ENCODE results near the gene PTK7.
"Not testable (repeated sequence)": the region's sequence is repeated elsewhere in the genome, so short reads cannot be mapped to it uniquely, and the experiment has no call there.

PTK7 gene

GRCh38 chr6:43119482-43119881, 43.4 kb downstream of the PTK7 start:
- DNase-seq (ENCODE audit: low spot score) = no peak

DNA sequence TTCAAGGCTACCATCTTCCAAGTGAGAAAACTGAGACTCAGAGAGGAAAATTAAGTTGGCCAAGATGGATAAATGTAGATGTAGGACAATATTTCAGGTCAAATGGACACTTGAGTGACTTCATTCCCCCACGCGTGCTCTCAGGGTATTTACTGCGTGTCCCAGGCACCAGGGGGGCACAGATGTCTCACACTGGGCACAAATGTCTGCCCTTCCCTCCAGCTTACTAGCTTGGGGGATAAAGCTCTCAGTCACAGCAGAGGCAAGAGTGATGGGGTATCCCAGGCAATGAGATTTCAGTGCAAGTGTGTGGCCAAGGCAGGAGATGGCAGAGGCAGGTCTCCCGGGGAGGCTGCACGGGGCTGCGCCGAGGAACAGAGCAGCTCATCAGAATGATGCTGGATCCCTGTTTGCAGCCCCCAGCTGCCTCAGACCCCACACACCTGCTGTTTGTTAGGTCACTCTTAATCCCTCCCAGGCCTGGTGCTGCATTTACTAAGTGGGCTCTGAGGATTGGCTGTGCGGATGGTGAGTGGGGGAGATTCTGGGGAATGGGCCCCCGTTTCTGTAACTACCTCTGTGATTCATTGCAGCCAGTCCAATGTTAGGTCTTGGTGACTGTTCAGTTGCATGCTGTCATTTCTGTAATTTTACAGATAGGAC, 44.1 kb downstream of the PTK7 start:
- DNase-seq (ENCODE audit: low spot score) = no peak

DNA sequence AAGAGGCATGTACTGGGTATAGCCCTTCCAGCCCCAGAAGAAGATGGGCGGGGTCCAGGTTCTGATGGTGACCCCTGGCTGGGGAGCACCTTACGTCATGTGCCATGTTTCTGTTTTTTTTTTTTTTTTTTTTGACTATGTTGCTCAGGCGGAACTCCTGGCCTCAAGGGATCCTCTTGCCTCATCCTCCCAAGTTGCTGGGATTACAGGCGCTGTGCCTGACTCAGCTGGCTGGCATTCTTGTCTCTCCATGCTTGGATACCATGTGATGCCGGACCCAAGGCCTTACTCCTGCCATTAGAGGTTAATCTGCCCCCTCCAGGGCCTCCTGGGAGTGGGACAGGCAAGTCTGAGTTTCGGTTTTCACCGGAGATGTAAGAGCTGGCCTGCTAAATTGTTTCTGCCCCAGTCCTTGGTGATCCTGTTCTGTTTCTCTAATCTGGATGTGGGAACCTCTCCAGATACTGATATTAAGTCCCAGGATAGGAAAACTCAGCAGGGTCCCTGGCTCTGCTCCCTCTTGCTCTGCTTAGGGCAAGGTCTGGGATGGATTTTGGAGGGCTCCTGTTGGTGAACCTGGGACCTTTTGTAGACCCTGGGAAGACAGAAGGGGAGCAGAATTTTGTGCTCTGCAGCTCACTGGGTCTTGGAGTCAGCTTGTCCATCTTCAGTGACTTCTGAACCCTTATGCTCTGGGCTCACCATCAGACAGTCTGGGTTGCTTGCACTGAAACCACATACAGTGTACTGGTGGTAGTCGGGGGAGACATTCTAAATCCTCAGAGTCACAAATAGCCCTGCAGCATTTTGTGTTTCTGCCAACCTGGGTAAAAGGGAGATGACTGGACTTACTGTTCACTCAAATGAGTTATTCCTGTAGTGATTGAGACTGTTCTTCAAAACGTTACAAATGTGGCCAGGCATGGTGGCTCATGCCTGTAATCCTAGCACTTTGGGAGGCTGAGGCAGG, 45.1 kb downstream of the PTK7 start:
- DNase-seq (ENCODE audit: low spot score) = no peak

DNA sequence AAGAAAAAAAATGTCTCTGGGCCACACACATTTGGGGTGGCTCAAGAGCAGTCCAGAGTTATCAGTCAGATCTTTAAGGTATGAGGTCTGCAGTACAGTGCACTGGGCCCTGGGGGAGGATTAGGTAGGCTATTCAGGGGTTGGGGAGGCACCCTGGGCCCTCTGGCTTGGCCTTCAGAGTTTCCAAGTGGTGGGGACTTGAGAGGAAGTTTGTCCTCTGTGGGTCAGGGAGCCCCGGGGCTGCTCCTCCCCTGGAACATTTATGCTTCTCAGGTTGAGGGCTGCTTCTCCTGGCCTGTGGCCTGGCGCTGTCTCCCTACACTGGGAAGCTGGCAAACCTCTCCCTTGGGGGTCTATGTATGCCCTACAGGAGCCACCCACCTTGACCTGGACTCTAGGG, 46.0 kb downstream of the PTK7 start:
- no peak for DNase-seq (ENCODE audit: low spot score)

GRCh38 chr6:43123461-43124314, 47.6 kb downstream of the PTK7 start:
- no peak for DNase-seq (ENCODE audit: low spot score)

DNA sequence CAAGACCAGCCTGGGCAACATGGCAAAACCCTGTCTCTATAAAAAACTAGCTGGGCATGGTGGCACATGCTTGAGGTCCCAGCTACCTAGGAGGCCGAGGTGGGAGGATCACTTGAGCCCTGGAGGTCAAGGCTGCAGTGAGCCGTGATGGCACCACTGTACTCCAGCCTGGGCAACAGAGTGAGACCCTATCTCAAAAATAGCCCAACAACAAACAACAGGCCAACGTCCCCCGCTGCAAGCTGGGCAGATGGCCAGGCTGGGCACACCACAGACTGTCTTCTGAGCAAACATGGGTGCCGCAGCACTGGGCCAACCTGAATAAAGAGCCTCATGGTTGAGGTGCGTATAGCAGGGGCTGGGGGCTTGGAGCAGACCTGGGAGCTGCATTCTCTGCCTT, 48.4 kb downstream of the PTK7 start:
- no peak for DNase-seq (ENCODE audit: low spot score)

DNA sequence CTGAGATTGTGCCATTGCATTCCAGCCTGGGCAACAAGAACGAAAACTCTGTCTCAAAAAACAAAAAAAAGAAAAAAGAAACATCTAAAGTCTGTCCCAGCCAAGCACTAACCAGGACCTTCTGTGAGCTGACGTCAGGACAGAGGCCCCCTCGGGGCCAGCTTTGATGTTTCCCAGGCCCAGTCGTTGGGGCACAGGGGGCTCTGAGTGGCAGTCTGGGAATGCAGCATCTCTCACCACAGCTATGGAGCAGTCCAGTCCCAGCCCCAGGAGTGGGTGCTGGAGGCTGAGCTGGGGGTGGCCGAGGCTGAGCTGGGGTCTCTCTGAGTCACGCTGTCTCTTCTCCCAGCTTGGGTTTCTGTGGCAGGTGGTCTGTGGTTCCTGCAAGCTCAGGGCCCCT, 49.0 kb downstream of the PTK7 start:
- DNase-seq (ENCODE audit: low spot score) = no peak

GRCh38 chr6:43125555-43125954, 49.4 kb downstream of the PTK7 start:
- no peak for DNase-seq (ENCODE audit: low spot score)

GRCh38 chr6:43127180-43127579, 51.1 kb downstream of the PTK7 start:
- no peak for DNase-seq (ENCODE audit: low spot score)

DNA sequence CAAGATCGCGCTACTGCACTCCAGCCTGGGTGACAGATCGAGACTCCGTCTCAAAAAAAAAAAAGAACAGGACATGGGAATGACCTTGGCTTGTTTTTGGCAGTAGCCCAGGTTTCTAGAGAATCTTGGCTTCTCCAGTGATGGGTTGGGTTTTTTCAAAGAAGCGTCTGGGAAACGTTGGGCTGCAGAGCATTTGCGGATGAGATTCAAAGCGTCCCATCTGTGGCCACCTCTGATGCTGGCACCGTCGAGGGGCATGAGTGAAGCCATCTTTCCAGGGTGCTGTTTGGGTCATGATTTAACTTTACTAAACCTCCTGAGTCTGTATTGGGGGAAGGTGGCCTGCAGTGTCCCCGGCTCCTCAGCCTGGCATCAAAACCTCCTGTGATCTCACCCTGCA, 51.8 kb downstream of the PTK7 start:
- no peak for DNase-seq (ENCODE audit: low spot score)

DNA sequence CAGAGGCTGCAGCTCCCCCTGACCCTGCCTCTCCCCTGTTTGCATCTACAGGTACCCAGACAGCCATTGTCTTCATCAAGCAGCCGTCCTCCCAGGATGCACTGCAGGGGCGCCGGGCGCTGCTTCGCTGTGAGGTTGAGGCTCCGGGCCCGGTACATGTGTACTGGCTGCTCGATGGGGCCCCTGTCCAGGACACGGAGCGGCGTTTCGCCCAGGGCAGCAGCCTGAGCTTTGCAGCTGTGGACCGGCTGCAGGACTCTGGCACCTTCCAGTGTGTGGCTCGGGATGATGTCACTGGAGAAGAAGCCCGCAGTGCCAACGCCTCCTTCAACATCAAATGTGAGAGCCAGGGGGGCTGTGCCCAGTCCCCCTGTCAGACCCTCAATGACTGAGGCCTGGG, 52.8 kb downstream of the PTK7 start:
- no peak for DNase-seq (ENCODE audit: low spot score)

GRCh38 chr6:43129434-43130194, 53.5 kb downstream of the PTK7 start:
- peak; percentile 10 for DNase-seq (ENCODE audit: low spot score)

DNA sequence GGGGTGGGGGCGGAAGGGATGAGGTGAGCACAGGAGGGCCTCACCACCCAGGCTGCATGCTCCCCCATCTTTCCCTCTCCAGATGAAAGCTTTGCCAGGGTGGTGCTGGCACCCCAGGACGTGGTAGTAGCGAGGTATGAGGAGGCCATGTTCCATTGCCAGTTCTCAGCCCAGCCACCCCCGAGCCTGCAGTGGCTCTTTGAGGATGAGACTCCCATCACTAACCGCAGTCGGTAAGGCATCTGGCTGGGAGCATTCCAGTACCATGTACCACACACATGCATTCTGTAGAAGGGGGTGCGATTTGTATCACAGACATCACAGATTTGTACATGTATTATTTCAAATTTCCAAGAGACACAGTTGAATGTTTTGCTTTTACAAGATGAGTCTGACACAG, 54.3 kb downstream of the PTK7 start:
- DNase-seq (ENCODE audit: low spot score) = no peak

GRCh38 chr6:43131379-43131778, 55.3 kb downstream of the PTK7 start:
- DNase-seq (ENCODE audit: low spot score) = not testable (repeated sequence)

GRCh38 chr6:43138267-43138666, 62.2 kb downstream of the PTK7 start:
- no peak for DNase-seq (ENCODE audit: low spot score)

GRCh38 chr6:43139973-43140372, 63.9 kb downstream of the PTK7 start:
- not testable (repeated sequence) for DNase-seq (ENCODE audit: low spot score)

DNA sequence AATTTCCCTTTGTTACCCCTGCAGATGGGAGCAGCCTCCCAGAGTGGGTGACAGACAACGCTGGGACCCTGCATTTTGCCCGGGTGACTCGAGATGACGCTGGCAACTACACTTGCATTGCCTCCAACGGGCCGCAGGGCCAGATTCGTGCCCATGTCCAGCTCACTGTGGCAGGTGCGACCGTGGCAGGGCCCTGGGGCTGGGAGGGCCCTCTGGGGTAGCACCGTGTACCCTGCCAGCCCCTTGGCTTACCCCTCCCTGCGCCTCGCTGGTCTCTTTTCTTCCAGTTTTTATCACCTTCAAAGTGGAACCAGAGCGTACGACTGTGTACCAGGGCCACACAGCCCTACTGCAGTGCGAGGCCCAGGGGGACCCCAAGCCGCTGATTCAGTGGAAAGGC, 65.5 kb downstream of the PTK7 start:
- DNase-seq (ENCODE audit: low spot score) = no peak

DNA sequence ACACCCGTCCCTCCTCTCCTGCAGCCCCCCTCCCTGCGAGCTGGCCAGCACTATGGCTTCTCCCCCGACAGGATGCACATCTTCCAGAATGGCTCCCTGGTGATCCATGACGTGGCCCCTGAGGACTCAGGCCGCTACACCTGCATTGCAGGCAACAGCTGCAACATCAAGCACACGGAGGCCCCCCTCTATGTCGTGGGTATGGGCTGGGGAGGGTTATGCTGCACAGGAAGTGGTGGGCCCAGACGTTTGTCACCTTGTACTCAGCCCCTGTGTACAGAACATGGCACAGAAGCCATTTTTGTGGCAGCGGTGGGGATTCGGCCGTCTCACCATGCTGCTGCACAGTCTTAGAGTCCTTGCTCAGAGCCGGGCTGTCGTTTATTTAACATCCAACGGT, 66.0 kb downstream of the PTK7 start:
- DNase-seq (ENCODE audit: low spot score) = peak; percentile 25

DNA sequence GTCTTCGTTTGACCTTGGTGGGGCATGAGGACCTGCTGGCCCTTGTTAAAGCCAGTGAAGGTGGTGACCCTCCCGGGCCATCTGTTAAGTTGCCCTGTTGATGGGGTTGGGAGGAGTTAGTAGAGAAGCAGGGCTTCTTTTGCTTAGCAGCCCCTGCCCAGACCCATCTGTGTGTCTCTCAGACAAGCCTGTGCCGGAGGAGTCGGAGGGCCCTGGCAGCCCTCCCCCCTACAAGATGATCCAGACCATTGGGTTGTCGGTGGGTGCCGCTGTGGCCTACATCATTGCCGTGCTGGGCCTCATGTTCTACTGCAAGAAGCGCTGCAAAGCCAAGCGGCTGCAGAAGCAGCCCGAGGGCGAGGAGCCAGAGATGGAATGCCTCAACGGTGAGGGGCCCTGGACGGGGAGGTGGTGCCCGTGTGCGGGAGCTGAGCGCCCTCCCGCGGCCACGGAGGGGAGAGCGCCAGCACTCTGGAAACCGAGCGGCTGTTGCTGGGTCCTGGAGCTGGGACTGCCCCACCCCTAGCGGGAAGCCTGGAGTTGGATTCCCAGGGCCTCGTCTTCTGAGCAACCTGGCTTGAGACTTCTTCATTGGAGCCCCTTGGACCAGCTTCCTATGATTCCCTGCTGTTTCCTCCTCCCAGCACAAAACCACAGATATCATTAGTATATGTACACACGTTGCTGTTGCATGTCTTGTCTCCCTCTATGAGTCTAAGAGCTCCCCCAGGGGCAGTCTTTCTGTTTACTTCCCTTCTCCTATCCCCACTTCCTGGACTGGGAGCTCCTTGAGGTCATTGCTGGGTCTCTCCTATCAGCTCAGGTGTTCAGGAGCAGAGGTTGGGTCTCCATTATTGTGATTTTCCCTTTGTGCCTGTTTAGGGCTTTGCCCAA, 67.4 kb downstream of the PTK7 start:
- peak; percentile 72 for DNase-seq (ENCODE audit: low spot score)

GRCh38 chr6:43144879-43145278, 68.8 kb downstream of the PTK7 start:
- no peak for DNase-seq (ENCODE audit: low spot score)

DNA sequence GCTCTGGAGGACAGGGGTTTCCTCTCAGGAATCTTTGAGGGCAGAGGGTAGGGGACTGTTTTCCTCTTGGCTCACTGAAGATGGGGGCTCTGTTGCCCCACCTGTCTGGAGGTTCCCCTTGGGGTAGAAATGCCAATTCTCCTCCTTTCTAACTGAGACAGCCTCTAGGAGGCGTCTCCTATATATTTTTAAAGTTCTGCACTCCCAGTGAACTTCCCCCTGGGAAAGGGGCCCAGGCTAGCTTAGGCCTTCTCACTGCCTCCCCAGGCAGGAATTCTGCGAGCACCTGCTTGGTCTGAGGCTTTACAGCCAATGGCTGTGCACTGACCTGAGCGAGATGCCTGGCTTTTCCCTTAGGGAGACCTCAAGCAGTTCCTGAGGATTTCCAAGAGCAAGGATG, 70.1 kb downstream of the PTK7 start:
- no peak for DNase-seq (ENCODE audit: low spot score)

Measured in CD4-positive, alpha-beta T cell treated with Interleukin-2 at 100 ng/mL for 4 hours (primary cell).